Measurements from ENCODE around the gene PHLPP1.

DNA sequence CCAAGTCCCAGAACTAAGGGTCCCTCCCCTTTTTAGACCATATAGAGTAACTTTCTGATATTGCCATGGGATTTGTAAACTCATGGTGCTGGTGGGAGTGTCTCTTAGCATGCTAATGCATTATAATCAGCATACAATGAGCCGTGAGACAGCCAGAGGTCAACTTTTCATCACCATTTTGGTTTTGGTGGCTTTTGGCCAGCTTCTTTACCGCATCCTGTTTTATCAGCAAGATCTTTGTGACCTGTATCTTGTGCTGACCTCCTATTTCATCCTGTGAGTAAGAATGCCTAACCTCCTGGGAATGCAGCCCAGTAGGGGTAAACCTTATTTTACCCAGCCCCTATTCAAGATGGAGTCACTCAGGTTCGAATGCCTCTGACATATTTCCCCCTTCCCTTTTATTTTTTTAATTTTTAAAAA lies 148.2 kb downstream of the PHLPP1 start:
- TF ChIP-seq, protein P1, sequence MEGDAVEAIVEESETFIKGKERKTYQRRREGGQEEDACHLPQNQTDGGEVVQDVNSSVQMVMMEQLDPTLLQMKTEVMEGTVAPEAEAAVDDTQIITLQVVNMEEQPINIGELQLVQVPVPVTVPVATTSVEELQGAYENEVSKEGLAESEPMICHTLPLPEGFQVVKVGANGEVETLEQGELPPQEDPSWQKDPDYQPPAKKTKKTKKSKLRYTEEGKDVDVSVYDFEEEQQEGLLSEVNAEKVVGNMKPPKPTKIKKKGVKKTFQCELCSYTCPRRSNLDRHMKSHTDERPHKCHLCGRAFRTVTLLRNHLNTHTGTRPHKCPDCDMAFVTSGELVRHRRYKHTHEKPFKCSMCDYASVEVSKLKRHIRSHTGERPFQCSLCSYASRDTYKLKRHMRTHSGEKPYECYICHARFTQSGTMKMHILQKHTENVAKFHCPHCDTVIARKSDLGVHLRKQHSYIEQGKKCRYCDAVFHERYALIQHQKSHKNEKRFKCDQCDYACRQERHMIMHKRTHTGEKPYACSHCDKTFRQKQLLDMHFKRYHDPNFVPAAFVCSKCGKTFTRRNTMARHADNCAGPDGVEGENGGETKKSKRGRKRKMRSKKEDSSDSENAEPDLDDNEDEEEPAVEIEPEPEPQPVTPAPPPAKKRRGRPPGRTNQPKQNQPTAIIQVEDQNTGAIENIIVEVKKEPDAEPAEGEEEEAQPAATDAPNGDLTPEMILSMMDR (IDR thresholded peaks at IDR 0.05; ENCODE audit: low read depth, low read length) = no peak
- TF ChIP-seq EZH2phosphoT487 (IDR thresholded peaks at IDR 0.05; ENCODE audit: low read depth) = no peak
